HG03521 (cell line): ENCODE measurements around the gene TXNL4A.
"Not testable (repeated sequence)": the region's sequence is repeated elsewhere in the genome, so short reads cannot be mapped to it uniquely, and the experiment has no call there.

Experiments
- ATAC-seq: cut with Tn5 transposase; IDR thresholded peaks from one replicate; pipeline ENCODE4 v1.9.1; 2021; ENCODE audit warnings: mild to moderate bottlenecking, moderate library complexity; ENCODE audit not compliant: unreplicated experiment

The TXNL4A gene

GRCh38 chr18:79988451-79989194, at the start of gene TXNL4A:
Gene TXNL4A (minus strand): TSS chr18:79988563. CDS start chr18:79988392, 171 bp downstream.
- peak; percentile 95 for ATAC-seq

GRCh38 chr18:80037300-80037699, 48.9 kb upstream of the TXNL4A start:
- no peak for ATAC-seq

GRCh38 chr18:80035997-80036396, 47.6 kb upstream of the TXNL4A start:
- ATAC-seq: no peak

- ATAC-seq: no peak
These were observed 46.6 kb upstream of the TXNL4A start for GRCh38 chr18:80034852-80035406.

GRCh38 chr18:80034068-80034851, 45.9 kb upstream of the TXNL4A start, which contains the start of gene RBFA:
Gene RBFA (plus strand): TSS chr18:80034434. CDS start chr18:80034496, 62 bp downstream.
- peak; percentile 67 for ATAC-seq

GRCh38 chr18:80033181-80034067, 45.1 kb upstream of the TXNL4A start:
- peak; percentile 46 for ATAC-seq

- ATAC-seq: no peak
These were observed 41.3 kb upstream of the TXNL4A start for GRCh38 chr18:80029690-80030089.

- ATAC-seq: not testable (repeated sequence)
These were observed 39.4 kb upstream of the TXNL4A start for GRCh38 chr18:80027719-80028118.

- no peak for ATAC-seq
These were observed 38.0 kb upstream of the TXNL4A start for GRCh38 chr18:80026363-80026762.

GRCh38 chr18:80023173-80023572, 34.8 kb upstream of the TXNL4A start:
- no peak for ATAC-seq

GRCh38 chr18:80022613-80023012, 34.2 kb upstream of the TXNL4A start:
- no peak for ATAC-seq

- no peak for ATAC-seq
These were observed 24.4 kb upstream of the TXNL4A start for GRCh38 chr18:80012714-80013113.

GRCh38 chr18:80011496-80012137, 23.3 kb upstream of the TXNL4A start:
- ATAC-seq: not testable (repeated sequence)

- no peak for ATAC-seq
These were observed 22.2 kb upstream of the TXNL4A start for GRCh38 chr18:80010551-80010906.

GRCh38 chr18:80009661-80010550, 21.5 kb upstream of the TXNL4A start:
- ATAC-seq: no peak

- ATAC-seq: no peak
These were observed 18.4 kb upstream of the TXNL4A start for GRCh38 chr18:80006724-80007123.

GRCh38 chr18:80004600-80005342, 16.4 kb upstream of the TXNL4A start:
- ATAC-seq: no peak

- no peak for ATAC-seq
These were observed 14.1 kb upstream of the TXNL4A start for GRCh38 chr18:80002468-80002867.

GRCh38 chr18:80000877-80001276, 12.5 kb upstream of the TXNL4A start:
- ATAC-seq: no peak
